Measurements from ENCODE around the gene ATAT1. TPM values are rescaled to one million over a fixed set of nuclear protein-coding genes. Genes with fewer than 3 reads are reported as not detected.

Gene ATAT1
- total and polyA plus RNA-seq, 9 of the 15 experiments (the other 6 are each of a cell fraction or from before 2014, with no cell fraction given), result 0.65 to 5.8 (median 1.6) TPM

- 0 out of 4 replicates have a peak, but pooled peaks of 1 of the 2 experiments have one; percentile 27 for TF ChIP-seq ZNF318 (IDR thresholded peaks at IDR 0.05; ENCODE audit: borderline replicate concordance in 1 of 2, low read depth in 1 of 2)
- TF ChIP-seq BCOR (IDR thresholded peaks at IDR 0.05), result peak; percentile 63; the same call in 1 of the 2 replicates
- TF ChIP-seq SMARCE1 (IDR thresholded peaks at IDR 0.05), result peak; percentile 69
- TF ChIP-seq EZH2 (IDR thresholded peaks at IDR 0.05; ENCODE audit: borderline replicate concordance, low read depth, low read length), result no peak
- TF ChIP-seq SMAD4 (CRISPR knock-in tag; conservative IDR thresholded peaks at IDR 0.05), result peak; percentile 83; the same call in 1 of the 2 replicates
- TF ChIP-seq BRCA1 (IDR thresholded peaks at IDR 0.05), result no peak
- 0 out of 2 replicates have a peak, but pooled peaks have one; percentile 37 for TF ChIP-seq BRCA1 (CRISPR knock-in tag; IDR thresholded peaks at IDR 0.05)
- peak; percentile 75; the same call in 1 of the 2 replicates for TF ChIP-seq MXI1 (IDR thresholded peaks at IDR 0.05; ENCODE audit: low read depth, low read length)
- TF ChIP-seq SPI1 (IDR thresholded peaks at IDR 0.05; ENCODE audit: borderline replicate concordance, low read depth, low read length), result peak; percentile 82; the same call in 1 of the 2 replicates
- no peak for TF ChIP-seq TCFL5 (CRISPR knock-in tag; conservative IDR thresholded peaks at IDR 0.05)
- TF ChIP-seq ZNF75A (CRISPR knock-in tag; IDR thresholded peaks at IDR 0.05), result no peak
- peak; percentile 83 for TF ChIP-seq CBFA2T3 (IDR thresholded peaks at IDR 0.05)
- peak in 1 of 2 experiments; percentile 65; a peak in 1 of 4 replicates for TF ChIP-seq SRF (CRISPR knock-in tag; IDR thresholded peaks at IDR 0.05)
- no peak for TF ChIP-seq ATF1 (CRISPR knock-in tag; IDR thresholded peaks at IDR 0.05)
- TF ChIP-seq ATF1 (tag; IDR thresholded peaks at IDR 0.05), result peak; percentile 55
Measured at GRCh38 chr6:30686908-30687658, 60.4 kb downstream of the ATAT1 start (continued).

Data from K562 (cell line).